ENCODE results near the gene GPR139.

GRCh38 chr16:20079106-20079505, 5.4 kb upstream of the GPR139 start:
- TF ChIP-seq POLR2A (IDR thresholded peaks at IDR 0.05) (no peak), CTCF (IDR thresholded peaks at IDR 0.05) (no peak)
